ENCODE results near the gene PTPRA. TPM values are rescaled to one million over a fixed set of nuclear protein-coding genes. Genes with fewer than 3 reads are reported as not detected.

Gene PTPRA
- polyA plus RNA-seq, 3 donors: 13.0 to 41.9 (median 13.1) TPM

DNA sequence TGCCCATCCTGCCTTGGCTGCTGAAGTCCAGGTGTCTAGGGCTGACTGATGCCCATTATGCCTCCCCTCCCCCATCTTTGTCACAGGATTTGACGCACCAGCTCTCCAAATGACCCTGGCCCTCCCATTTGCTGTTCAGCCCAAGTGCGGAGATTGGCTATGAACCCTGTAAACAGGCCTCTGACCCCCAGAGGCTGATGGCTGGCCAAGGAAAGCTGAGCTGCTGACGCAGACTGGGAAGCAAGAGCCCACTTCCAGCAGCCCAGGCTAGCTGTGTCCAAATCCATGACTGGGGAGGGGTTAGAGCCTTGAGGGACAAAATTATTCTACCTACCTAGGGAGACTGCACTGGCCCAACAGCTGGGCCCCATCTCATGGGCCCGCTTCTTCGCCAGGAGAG lies 169.3 kb downstream of the PTPRA start:
- no peaks in the 10 kb centered on the region for H3K9me3 ChIP-seq (replicated peaks in 1 of 2; ENCODE audit: control insufficient read depth in 1 of 2, insufficient read depth in 1 of 2, low read length in 2 of 2)
- TF ChIP-seq, protein P1, sequence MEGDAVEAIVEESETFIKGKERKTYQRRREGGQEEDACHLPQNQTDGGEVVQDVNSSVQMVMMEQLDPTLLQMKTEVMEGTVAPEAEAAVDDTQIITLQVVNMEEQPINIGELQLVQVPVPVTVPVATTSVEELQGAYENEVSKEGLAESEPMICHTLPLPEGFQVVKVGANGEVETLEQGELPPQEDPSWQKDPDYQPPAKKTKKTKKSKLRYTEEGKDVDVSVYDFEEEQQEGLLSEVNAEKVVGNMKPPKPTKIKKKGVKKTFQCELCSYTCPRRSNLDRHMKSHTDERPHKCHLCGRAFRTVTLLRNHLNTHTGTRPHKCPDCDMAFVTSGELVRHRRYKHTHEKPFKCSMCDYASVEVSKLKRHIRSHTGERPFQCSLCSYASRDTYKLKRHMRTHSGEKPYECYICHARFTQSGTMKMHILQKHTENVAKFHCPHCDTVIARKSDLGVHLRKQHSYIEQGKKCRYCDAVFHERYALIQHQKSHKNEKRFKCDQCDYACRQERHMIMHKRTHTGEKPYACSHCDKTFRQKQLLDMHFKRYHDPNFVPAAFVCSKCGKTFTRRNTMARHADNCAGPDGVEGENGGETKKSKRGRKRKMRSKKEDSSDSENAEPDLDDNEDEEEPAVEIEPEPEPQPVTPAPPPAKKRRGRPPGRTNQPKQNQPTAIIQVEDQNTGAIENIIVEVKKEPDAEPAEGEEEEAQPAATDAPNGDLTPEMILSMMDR (IDR thresholded peaks at IDR 0.05): no peak
- H3K4me3 ChIP-seq (replicated peaks in 1 of 3; ENCODE audit: low read depth in 2 of 3, low read length in 3 of 3): no peak overlapping the region
- no peak overlapping the region for H3K9ac ChIP-seq (ENCODE audit: insufficient read depth, low read length, poor library complexity, severe bottlenecking)
- H3K36me3 ChIP-seq (replicated peaks in 1 of 2; ENCODE audit: control insufficient read depth in 1 of 2, insufficient read depth in 2 of 2, low read length in 2 of 2): peaks cover 28 to 40% of the 10 kb centered on the region in 2 donors
- Mint-ChIP-seq H3K9me3 (no peaks in the 10 kb centered on the region), H3K27me3 (ENCODE audit: low read depth in 3 of 3) (peaks cover 0 to 3% (median 2%) of the 10 kb centered on the region in 3 donors), H3K27ac (no peak overlapping the region), H3K4me3 (no peak overlapping the region), H3K36me3 (peaks cover 42% of the 10 kb centered on the region in 2 donors), H3K4me1 (peaks cover 17% of the 10 kb centered on the region)
- no peak overlapping the region for H2AFZ ChIP-seq (ENCODE audit: insufficient read depth, low read depth, low read length, poor library complexity, severe bottlenecking)
- peaks cover 16 to 26% of the 10 kb centered on the region in 2 donors for H3K4me1 ChIP-seq (ENCODE audit: control insufficient read depth in 1 of 2, insufficient read depth in 2 of 2, low read length in 2 of 2)
- no peak overlapping the region for H3K27ac ChIP-seq (ENCODE audit: low read depth in 1 of 2, low read length in 2 of 2)
- no peaks in the 10 kb centered on the region for H3K27me3 ChIP-seq (ENCODE audit: control insufficient read depth in 2 of 2, insufficient read depth in 2 of 2, low read length in 2 of 2)
- peaks cover 7% of the 10 kb centered on the region for H3K79me2 ChIP-seq (ENCODE audit: insufficient read depth, low read length)
- H4K20me1 ChIP-seq (ENCODE audit: insufficient read depth, low read length): no peaks in the 10 kb centered on the region
- H3K4me2 ChIP-seq (replicated peaks; ENCODE audit: extremely low read depth, low read length, poor library complexity, severe bottlenecking): no peak overlapping the region
- intact Hi-C loops (cut with micrococcal nuclease): no loop called here
- DNase-seq: no peak
- whole genome bisulfite sequencing (ENCODE audit: insufficient coverage): 100% methylated on average over 3 of the region's 5 CpGs

DNA sequence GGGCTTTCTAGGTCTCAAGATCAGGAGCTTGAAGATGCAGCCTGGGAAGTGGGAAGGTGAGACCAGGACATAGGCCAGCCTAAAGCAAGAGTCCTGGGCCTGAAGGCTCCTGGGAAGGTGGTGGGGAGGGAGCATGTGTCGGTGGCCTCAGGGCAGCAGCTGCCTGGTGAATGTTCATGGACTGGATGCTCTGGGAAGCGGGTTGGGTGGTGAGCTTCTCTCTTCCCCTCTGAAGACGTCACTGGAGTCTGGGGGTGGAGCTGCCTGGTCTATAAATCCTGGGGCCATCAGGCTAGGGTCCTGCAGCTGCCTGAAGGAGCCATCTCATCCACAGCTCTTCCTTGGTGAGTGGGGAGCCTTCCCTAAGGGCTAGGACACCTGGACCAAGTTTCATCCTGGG lies 170.0 kb downstream of the PTPRA start, which contains the start of gene GNRH2:
GNRH2 (plus strand) TSS at position 301 of the 400 bp plus-strand sequence. CDS start 793 bp downstream, outside the sequence.
- Histone ChIP-seq H3K4me3 (replicated peaks in 1 of 3; ENCODE audit: low read depth in 2 of 3, low read length in 3 of 3) (no peak within 1 kb of the TSS), H3K4me1 (ENCODE audit: control insufficient read depth in 1 of 2, insufficient read depth in 2 of 2, low read length in 2 of 2) (peaks cover 16 to 26% of the 10 kb centered on the region in 2 donors), H3K79me2 (ENCODE audit: insufficient read depth, low read length) (peaks cover 7% of the 10 kb centered on the region), H3K27me3 (ENCODE audit: control insufficient read depth in 2 of 2, insufficient read depth in 2 of 2, low read length in 2 of 2) (no peaks in the 10 kb centered on the region), H3K27ac (ENCODE audit: low read depth in 1 of 2, low read length in 2 of 2) (no peak within 1 kb of the TSS), H3K36me3 (replicated peaks in 1 of 2; ENCODE audit: control insufficient read depth in 1 of 2, insufficient read depth in 2 of 2, low read length in 2 of 2) (peaks cover 26 to 40% of the 10 kb centered on the region in 2 donors), H4K20me1 (ENCODE audit: insufficient read depth, low read length) (no peaks in the 10 kb centered on the region), H3K9me3 (replicated peaks in 1 of 2; ENCODE audit: control insufficient read depth in 1 of 2, insufficient read depth in 1 of 2, low read length in 2 of 2) (no peaks in the 10 kb centered on the region), H3K9ac (ENCODE audit: insufficient read depth, low read length, poor library complexity, severe bottlenecking) (no peak within 1 kb of the TSS), H3K4me2 (replicated peaks; ENCODE audit: extremely low read depth, low read length, poor library complexity, severe bottlenecking) (no peak within 1 kb of the TSS), H2AFZ (ENCODE audit: insufficient read depth, low read depth, low read length, poor library complexity, severe bottlenecking) (no peak within 1 kb of the TSS)
- no peak for DNase-seq
- Mint-ChIP-seq H3K27ac (peak within 1 kb of the TSS in 3 of 7 donors; percentile 27 to 63 (median 62)), H3K27me3 (ENCODE audit: low read depth in 3 of 3) (peaks cover 0 to 3% (median 2%) of the 10 kb centered on the region in 3 donors), H3K4me3 (peak within 1 kb of the TSS in 1 of 2 donors; percentile 20), H3K36me3 (peaks cover 41 to 43% of the 10 kb centered on the region in 2 donors), H3K9me3 (no peaks in the 10 kb centered on the region), H3K4me1 (peaks cover 19% of the 10 kb centered on the region)
- 86% methylated on average over 2 of the region's 3 CpGs for WGBS (ENCODE audit: insufficient coverage)
- TF ChIP-seq, protein P1 (IDR thresholded peaks at IDR 0.05): no peak
- intact Hi-C loops (cut with micrococcal nuclease): no loop called here
